H4 (cell line): ENCODE results near the gene FAM53B. TPM values are rescaled to one million over a fixed set of nuclear protein-coding genes. Genes with fewer than 3 reads are reported as not detected.
A peak's percentile ranks its signal among the peaks of the same experiment; 100 is the strongest.

ENCODE experiments used
- DNase-seq: peaks from one replicate; pipeline ENCODE4 v3.0.0-alpha.2; 2015; ENCODE audit warnings: low spot score
- total RNA-seq: library from RNA; depleted of rRNA; stranded (reverse); fragments of >200 nt; shearing (Covaris generic); gene quantifications from 2 replicates; pipeline ENCODE4 v1.2.3, GENCODE V29; 2014

The FAM53B gene
- total RNA-seq, 1 experiment from 2014 or later: 7.4 TPM

GRCh38 chr10:124680675-124681074 lies 63.5 kb downstream of the FAM53B start:
- no peak for DNase-seq

GRCh38 chr10:124679401-124679800 lies 64.8 kb downstream of the FAM53B start:
- DNase-seq: no peak

- no peak for DNase-seq
These were observed 65.5 kb downstream of the FAM53B start for GRCh38 chr10:124678557-124679240.

- no peak for DNase-seq
These were observed 66.2 kb downstream of the FAM53B start for GRCh38 chr10:124677749-124678556.

- DNase-seq: no peak
These were observed 66.9 kb downstream of the FAM53B start for GRCh38 chr10:124677293-124677699.

- DNase-seq: no peak
These were observed 67.6 kb downstream of the FAM53B start for GRCh38 chr10:124676416-124677062.

- DNase-seq: no peak
These were observed 68.4 kb downstream of the FAM53B start for GRCh38 chr10:124675824-124676223.

- no peak for DNase-seq
These were observed 68.9 kb downstream of the FAM53B start for GRCh38 chr10:124675261-124675660.

GRCh38 chr10:124674768-124675222 lies 69.4 kb downstream of the FAM53B start:
- no peak for DNase-seq

GRCh38 chr10:124672181-124672638 lies 72.0 kb downstream of the FAM53B start:
- no peak for DNase-seq

- peak; percentile 55 for DNase-seq
These were observed 72.6 kb downstream of the FAM53B start for GRCh38 chr10:124671486-124672075.

GRCh38 chr10:124670849-124671248 lies 73.3 kb downstream of the FAM53B start:
- DNase-seq: no peak

GRCh38 chr10:124669824-124670654 lies 74.1 kb downstream of the FAM53B start:
- DNase-seq: no peak

- no peak for DNase-seq
These were observed 74.9 kb downstream of the FAM53B start for GRCh38 chr10:124669141-124669823.

GRCh38 chr10:124668517-124669051 lies 75.6 kb downstream of the FAM53B start:
- DNase-seq: no peak

- no peak for DNase-seq
These were observed 76.5 kb downstream of the FAM53B start for GRCh38 chr10:124667425-124668345.

- DNase-seq: no peak
These were observed 77.7 kb downstream of the FAM53B start for GRCh38 chr10:124666494-124666893.

- no peak for DNase-seq
These were observed 78.2 kb downstream of the FAM53B start for GRCh38 chr10:124665980-124666379.

- no peak for DNase-seq
These were observed 78.6 kb downstream of the FAM53B start for GRCh38 chr10:124665558-124665957.
